Measurements from ENCODE around the gene CA14. TPM values are rescaled to one million over a fixed set of nuclear protein-coding genes. Genes with fewer than 3 reads are reported as not detected.

Gene CA14
- total and polyA plus RNA-seq, 9 of the 15 experiments (the other 6 are each of a cell fraction or from before 2014, with no cell fraction given) = 0.13 to 0.57 (median 0.26) TPM; not detected in 1

- TF ChIP-seq USF2 (CRISPR knock-in tag; IDR thresholded peaks at IDR 0.05) (peak; percentile 21; the same call in 1 of the 2 replicates), ZBTB33 (CRISPR knock-in tag; IDR thresholded peaks at IDR 0.05) (peak; percentile 55; the same call in 1 of the 2 replicates)
These were observed 24.4 kb downstream of the CA14 start, which contains the start of gene CIART (continued) for GRCh38 chr1:150281758-150282557.

GRCh38 chr1:150282558-150282958 lies 25.0 kb downstream of the CA14 start:
- DNase-seq (ENCODE audit: extremely low read depth in 1 of 4, low spot score in 3 of 4) = no peak
- intact Hi-C loops (cut with micrococcal nuclease) (no loop called here), in situ Hi-C loops (cut with MboI) (no loop called here)
- ATAC-seq = no peak
- ChIA-PET POLR2A (no interaction called here), CTCF (ENCODE audit: low intra/inter-chr PET ratio) (interaction anchor here (4.0 kb wide), 1 partner anchor 27 kb away, joined by 43 read pairs; no protein-coding TSS in a partner anchor)
- Histone ChIP-seq H3K9ac (ENCODE audit: insufficient read depth in 1 of 2, low read depth in 2 of 2, low read length in 2 of 2) (no peak overlapping the region), H4K20me1 (replicated peaks; ENCODE audit: control insufficient read depth, insufficient read depth, low read length) (no peaks in the 10 kb centered on the region), H3K27ac (ENCODE audit: extremely low read depth, low read depth, low read length) (no peak overlapping the region), H3K4me1 (replicated peaks in 1 of 2; ENCODE audit: control insufficient read depth in 2 of 2, insufficient read depth in 2 of 2, low read length in 2 of 2) (peaks cover 0 to 14% of the 10 kb centered on the region in 2 experiments; a peak in 3 of 5 replicates), H3K4me3 (no peak overlapping the region), H3K79me2 (ENCODE audit: control insufficient read depth, insufficient read depth, low read length) (no peaks in the 10 kb centered on the region), H3K4me2 (ENCODE audit: insufficient read depth, low read length) (no peak overlapping the region), H3K27me3 (ENCODE audit: control insufficient read depth in 2 of 2, insufficient read depth in 2 of 2, low read length in 2 of 2) (no peaks in the 10 kb centered on the region), H3K9me3 (replicated peaks; ENCODE audit: control insufficient read depth, insufficient read depth, low read depth, low read length) (no peaks in the 10 kb centered on the region), H3K9me1 (ENCODE audit: control insufficient read depth, insufficient read depth, low read length) (no peaks in the 10 kb centered on the region), H2AFZ (ENCODE audit: low read depth, low read length) (no peak overlapping the region), H3K36me3 (ENCODE audit: control insufficient read depth, insufficient read depth, low read length) (no peaks in the 10 kb centered on the region)
- 84% methylated on average over 21 of the region's 21 CpGs for WGBS (ENCODE audit: insufficient coverage, low coverage, missing lambda C conversion rate)
- no TSS peak for BruUV-seq (replicated peaks)
- TF ChIP-seq ZNF134 (CRISPR knock-in tag; conservative IDR thresholded peaks at IDR 0.05) (no peak), ZNF75A (CRISPR knock-in tag; IDR thresholded peaks at IDR 0.05) (no peak), MCM2 (IDR thresholded peaks at IDR 0.05; ENCODE audit: low read depth) (no peak), ZBTB11 (CRISPR knock-in tag; IDR thresholded peaks at IDR 0.05) (peak in 1 of 3 experiments; percentile 30; a peak in 1 of 6 replicates), ZBTB8A (IDR thresholded peaks at IDR 0.05; ENCODE audit: partially characterized antibody) (no peak), SIN3B (IDR thresholded peaks at IDR 0.05; ENCODE audit: low read depth) (no peak)
- no peak for FAIRE-seq

All from K562 (cell line).